K562 (cell line): ENCODE results near the gene SMIM11. TPM values are rescaled to one million over a fixed set of nuclear protein-coding genes. Genes with fewer than 3 reads are reported as not detected.

ENCODE experiments used
- ATAC-seq: fragments of 200-7000 bp; cut with Tn5 transposase; 3 replicates; pipeline ENCODE4 v1.9.1; 2020; ENCODE audit warnings: moderate library complexity
- BruUV-seq: library from RNA; stranded (reverse); fragments of 400-500 nt; replicated peaks from 2 replicates; lab custom pipeline; 2021; lab: Mats Ljungman, UMichigan
- CTCF ChIA-PET: fragments of 300-600 bp; formaldehyde crosslinking; extraction: SDS; loops from one replicate; lab custom pipeline; 2021; ENCODE audit warnings: low intra/inter-chr PET ratio; lab: Yijun Ruan, JAX
- POLR2A ChIA-PET: fragments of 300-600, 350-650 bp; sonication (Branson Sonifier 250); formaldehyde crosslinking; extraction: SDS; loops from one replicate; lab custom pipeline; 2021; ENCODE audit warnings: antibody characterized with exemption, inconsistent platforms; lab: Yijun Ruan, JAX
- DNase-seq, 4 experiments: peaks; one replicate each; pipeline versions ENCODE4 v3.0.0 to v3.0.0-alpha.2; 2011 to 2018; ENCODE audit warnings: low spot score in 3 of 4, mixed read lengths in 3 of 4; ENCODE audit errors: extremely low read depth in 1 of 4
- FAIRE-seq: peaks from 2 replicates; lab custom pipeline; 2011; peaks lifted over from hg19 to GRCh38; lab: Jason Lieb, UNC
- H2AFZ ChIP-seq: 2 replicates; pipeline ENCODE4 v1.6.0; 2011; ENCODE audit warnings: low read depth, low read length, control low read depth, inconsistent platforms
- H3K27ac ChIP-seq: fragments of 200-600 bp; 3 replicates; pipeline ENCODE4 v1.8.0; 2011; ENCODE audit warnings: low read depth, mild to moderate bottlenecking, control low read depth, inconsistent platforms, low read length, moderate library complexity, mixed read lengths; ENCODE audit errors: extremely low read depth
- H3K27me3 ChIP-seq, 2 experiments: fragments of 300-600 bp in 1 of 2; 2 replicates in 1 of 2; 3 replicates in 1 of 2; pipeline versions ENCODE4 v1.6.0 to v1.8.0; 2011; ENCODE audit warnings: inconsistent platforms in 2 of 2, low read length in 2 of 2, mild to moderate bottlenecking in 1 of 2, mixed read lengths in 1 of 2, moderate library complexity in 1 of 2; ENCODE audit not compliant: control insufficient read depth in 2 of 2, insufficient read depth in 2 of 2
- H3K36me3 ChIP-seq: fragments of 300-600 bp; 3 replicates; pipeline ENCODE4 v1.8.0; 2011; ENCODE audit warnings: mild to moderate bottlenecking, low read length, inconsistent platforms; ENCODE audit not compliant: control insufficient read depth, insufficient read depth
- H3K4me1 ChIP-seq, 2 experiments: fragments of 200-600 bp in 1 of 2; replicated peaks in 1 of 2; 2 replicates in 1 of 2; 3 replicates in 1 of 2; pipeline versions ENCODE4 v1.5.1 to v1.8.0; 2011; ENCODE audit warnings: inconsistent platforms in 2 of 2, low read length in 2 of 2, mild to moderate bottlenecking in 1 of 2, mixed read lengths in 1 of 2, moderate library complexity in 1 of 2; ENCODE audit not compliant: control insufficient read depth in 2 of 2, insufficient read depth in 2 of 2
- H3K4me2 ChIP-seq: 2 replicates; pipeline ENCODE4 v1.6.1; 2011; ENCODE audit warnings: low read length, control low read depth, inconsistent platforms, mixed read lengths; ENCODE audit not compliant: insufficient read depth
- H3K4me3 ChIP-seq: fragments of 200-600 bp; sonication (generic), shearing (Covaris generic); 2 replicates; pipeline ENCODE4 v1.5.1; 2016; ENCODE audit warnings: control low read depth, inconsistent platforms
- H3K79me2 ChIP-seq: fragments of 200-600 bp; 3 replicates; pipeline ENCODE4 v1.8.0; 2011; ENCODE audit warnings: low read length, inconsistent platforms; ENCODE audit not compliant: control insufficient read depth, insufficient read depth
- H3K9ac ChIP-seq, 2 experiments: 2 replicates each; pipeline versions ENCODE4 v1.6.0 to v1.6.1; 2011; ENCODE audit warnings: low read depth in 2 of 2, low read length in 2 of 2, control low read depth in 1 of 2, inconsistent platforms in 1 of 2, mild to moderate bottlenecking in 1 of 2, mixed read lengths in 1 of 2; ENCODE audit not compliant: insufficient read depth in 1 of 2
- H3K9me1 ChIP-seq: one replicate; pipeline ENCODE4 v1.6.0; 2011; ENCODE audit warnings: inconsistent platforms, mild to moderate bottlenecking, low read length, moderate library complexity; ENCODE audit not compliant: control insufficient read depth, insufficient read depth
- H3K9me3 ChIP-seq: replicated peaks from 2 replicates; pipeline ENCODE4 v1.5.1; 2011; ENCODE audit warnings: low read depth, low read length, inconsistent platforms; ENCODE audit not compliant: control insufficient read depth, insufficient read depth
- H4K20me1 ChIP-seq: replicated peaks from 2 replicates; pipeline ENCODE4 v1.6.1; 2011; ENCODE audit warnings: low read length, inconsistent platforms, mixed read lengths; ENCODE audit not compliant: control insufficient read depth, insufficient read depth
- CBX5 ChIP-seq: IDR thresholded peaks from 2 replicates; pipeline ENCODE4 v1.6.1; 2014; ENCODE audit warnings: low read depth, borderline replicate concordance
- MTA2 ChIP-seq: fragments of 450-650 bp; IDR thresholded peaks from 2 replicates; pipeline ENCODE4 v1.6.1; 2016; ENCODE audit warnings: low read depth
- MYC ChIP-seq, 2 experiments: fragments of 250-450 bp in 1 of 2; sonication (Bioruptor Pico) in 1 of 2; IDR thresholded peaks; 2 replicates each; pipeline versions ENCODE4 v1.5.1 to v1.6.1; 2012 to 2021; ENCODE audit warnings: low read depth in 2 of 2, borderline replicate concordance in 1 of 2, improper control_type of control experiment in 1 of 2, low read length in 1 of 2, mild to moderate bottlenecking in 1 of 2, moderate library complexity in 1 of 2
- WGBS: fragments of 100-300 bp; shearing (Covaris generic); methylation state at CpG from one replicate; pipeline ENCODE4 v1.1.6; 2016; ENCODE audit warnings: low coverage, mixed read lengths; ENCODE audit not compliant: insufficient coverage; ENCODE audit errors: missing lambda C conversion rate; 5-methylcytosine and 5-hydroxymethylcytosine counted together
- in situ Hi-C: fragments of 300-500 bp; cut with MboI; formaldehyde crosslinking; loops from 4 replicates; pipeline ENCODE4 v1.15.0; 2018; ENCODE audit warnings: inconsistent platforms, mixed read lengths
- intact Hi-C: fragments of 100-400 bp; cut with micrococcal nuclease; formaldehyde crosslinking; loops from 2 replicates; pipeline ENCODE4 v1.14.2; 2022
- polyA plus RNA-seq, 8 experiments: library from polyadenylated mRNA; depleted of rRNA in 4 of 8; stranded (reverse) in 5 of 8; unstranded in 3 of 8; fragments of >200 nt; fragmentation: Nextera tagmentation in 2 of 8; fragmentation: Illumina TruSeq in 1 of 8; extraction: Ambion mirVana in 2 of 8; extraction: Trizol in 1 of 8; gene quantifications; 2 replicates each; pipeline versions ENCODE4 v1.2.1 to v1.2.3, GENCODE V29; 2011 to 2014; ENCODE audit warnings: inconsistent platforms in 1 of 8, missing spikeins in 1 of 8
- total RNA-seq, 7 experiments: library from RNA; depleted of rRNA in 6 of 7; stranded (reverse); fragments of >200 nt in 6 of 7; fragmentation: Illumina TruSeq in 2 of 7; extraction: Trizol in 2 of 7; gene quantifications; 2 replicates each; pipeline versions ENCODE4 v1.2.1 to v1.2.3, GENCODE V29; 2011 to 2021; ENCODE audit warnings: low replicate concordance in 1 of 7
- TF ChIP-seq, protein P1 (sequence below), 2 experiments: fragments of 450-650 bp; formaldehyde crosslinking in 1 of 2; IDR thresholded peaks; 2 replicates each; pipeline versions ENCODE4 v1.4.0 to v1.6.1; 2014 to 2020; ENCODE audit warnings: mild to moderate bottlenecking in 2 of 2, borderline replicate concordance in 1 of 2, low read depth in 1 of 2
- TF ChIP-seq, protein P2 (sequence below): fragments of 450-650 bp; formaldehyde crosslinking; IDR thresholded peaks from 2 replicates; pipeline ENCODE4 v1.4.0; 2020; ENCODE audit warnings: mild to moderate bottlenecking, moderate library complexity
- TF ChIP-seq, protein P3 (sequence below), 2 experiments: IDR thresholded peaks in 1 of 2; conservative IDR thresholded peaks in 1 of 2; 2 replicates each; pipeline ENCODE4 v1.6.1; 2016; ENCODE audit warnings: low read depth in 2 of 2, mild to moderate bottlenecking in 1 of 2, missing compliant biosample characterization in 1 of 2, missing genetic modification characterization in 1 of 2, moderate library complexity in 1 of 2

SMIM11 gene
- total and polyA plus RNA-seq, 9 of the 15 experiments (the other 6 are each of a cell fraction or from before 2014, with no cell fraction given): 3.9 to 113 (median 25.5) TPM

DNA sequence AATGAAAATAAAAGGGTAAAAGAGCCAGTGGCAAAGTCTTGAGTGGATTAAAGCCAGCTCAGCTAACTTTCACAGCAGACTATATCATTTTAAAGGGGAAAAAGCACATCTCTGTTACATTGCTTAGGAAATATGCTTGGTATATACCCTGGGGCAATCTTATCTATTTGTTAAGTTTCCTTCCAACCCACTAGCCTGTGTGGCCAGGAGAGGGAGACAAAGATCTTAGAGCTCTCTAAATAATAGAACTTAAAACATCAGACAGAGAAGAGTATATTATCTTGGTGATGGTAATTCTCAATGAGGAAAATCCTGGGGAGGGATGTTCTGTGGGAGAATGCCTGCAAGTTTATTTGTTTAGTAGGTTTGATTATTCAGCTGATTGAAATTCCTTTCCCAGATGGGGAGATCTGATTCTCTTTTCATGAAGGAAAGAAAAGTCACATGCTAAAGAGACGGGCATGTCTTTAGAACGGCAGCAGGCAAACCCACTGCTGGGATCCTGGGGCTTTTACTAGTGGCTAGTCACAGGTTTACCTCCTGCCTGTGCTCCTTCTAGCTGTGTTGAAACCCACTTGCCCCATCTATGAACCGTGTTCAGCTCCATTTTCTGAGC is 7.9 kb upstream of the SMIM11 start:
- BruUV-seq: no TSS peak
- H3K9me1 ChIP-seq: no peaks in the 10 kb centered on the region
- H2AFZ ChIP-seq: no peak overlapping the region
- POLR2A ChIA-PET: no interaction called here
- 17% methylated on average over 3 of the region's 3 CpGs for WGBS
- no peaks in the 10 kb centered on the region for H3K79me2 ChIP-seq
- DNase-seq (peak in 2 of 4 experiments; percentile 62 to 77), FAIRE-seq (peak; percentile 64), ATAC-seq (peak; percentile 95)
- no peak overlapping the region for H3K27ac ChIP-seq
- H3K9ac ChIP-seq: no peak overlapping the region
- H3K4me2 ChIP-seq: no peak overlapping the region
- in situ Hi-C loops: no loop called here
- no peaks in the 10 kb centered on the region for H3K4me1 ChIP-seq
- H3K27me3 ChIP-seq: peaks cover 5 to 7% of the 10 kb centered on the region in 2 experiments; a peak in 3 of 5 replicates
- CTCF ChIA-PET: interaction anchor here (0.5 to 1.7 kb wide), 5 partner anchors 236 to 1573 kb away, joined by 3 to 11 read pairs (median 3); no protein-coding TSS in a partner anchor
- no peaks in the 10 kb centered on the region for H3K36me3 ChIP-seq
- no peaks in the 10 kb centered on the region for H4K20me1 ChIP-seq
- no peaks in the 10 kb centered on the region for H3K9me3 ChIP-seq
- no peak overlapping the region for H3K4me3 ChIP-seq
- intact Hi-C loops: no loop called here
- TF ChIP-seq MTA2 (no peak), MYC (IDR thresholded peaks at IDR 0.05; ENCODE audit: low read depth, low read length) (0 out of 2 replicates have a peak, but pooled peaks have one; percentile 34), MYC (CRISPR knock-in tag; IDR thresholded peaks at IDR 0.05; ENCODE audit: borderline replicate concordance, low read depth) (no peak), CBX5 (no peak)
- TF ChIP-seq, protein P1, sequence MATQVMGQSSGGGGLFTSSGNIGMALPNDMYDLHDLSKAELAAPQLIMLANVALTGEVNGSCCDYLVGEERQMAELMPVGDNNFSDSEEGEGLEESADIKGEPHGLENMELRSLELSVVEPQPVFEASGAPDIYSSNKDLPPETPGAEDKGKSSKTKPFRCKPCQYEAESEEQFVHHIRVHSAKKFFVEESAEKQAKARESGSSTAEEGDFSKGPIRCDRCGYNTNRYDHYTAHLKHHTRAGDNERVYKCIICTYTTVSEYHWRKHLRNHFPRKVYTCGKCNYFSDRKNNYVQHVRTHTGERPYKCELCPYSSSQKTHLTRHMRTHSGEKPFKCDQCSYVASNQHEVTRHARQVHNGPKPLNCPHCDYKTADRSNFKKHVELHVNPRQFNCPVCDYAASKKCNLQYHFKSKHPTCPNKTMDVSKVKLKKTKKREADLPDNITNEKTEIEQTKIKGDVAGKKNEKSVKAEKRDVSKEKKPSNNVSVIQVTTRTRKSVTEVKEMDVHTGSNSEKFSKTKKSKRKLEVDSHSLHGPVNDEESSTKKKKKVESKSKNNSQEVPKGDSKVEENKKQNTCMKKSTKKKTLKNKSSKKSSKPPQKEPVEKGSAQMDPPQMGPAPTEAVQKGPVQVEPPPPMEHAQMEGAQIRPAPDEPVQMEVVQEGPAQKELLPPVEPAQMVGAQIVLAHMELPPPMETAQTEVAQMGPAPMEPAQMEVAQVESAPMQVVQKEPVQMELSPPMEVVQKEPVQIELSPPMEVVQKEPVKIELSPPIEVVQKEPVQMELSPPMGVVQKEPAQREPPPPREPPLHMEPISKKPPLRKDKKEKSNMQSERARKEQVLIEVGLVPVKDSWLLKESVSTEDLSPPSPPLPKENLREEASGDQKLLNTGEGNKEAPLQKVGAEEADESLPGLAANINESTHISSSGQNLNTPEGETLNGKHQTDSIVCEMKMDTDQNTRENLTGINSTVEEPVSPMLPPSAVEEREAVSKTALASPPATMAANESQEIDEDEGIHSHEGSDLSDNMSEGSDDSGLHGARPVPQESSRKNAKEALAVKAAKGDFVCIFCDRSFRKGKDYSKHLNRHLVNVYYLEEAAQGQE (IDR thresholded peaks at IDR 0.05; ENCODE audit: borderline replicate concordance): peak; percentile 35; the same call in 1 of the 2 replicates
- TF ChIP-seq, protein P1 (CRISPR knock-in tag; IDR thresholded peaks at IDR 0.05; ENCODE audit: low read depth): no peak
- TF ChIP-seq, protein P2, sequence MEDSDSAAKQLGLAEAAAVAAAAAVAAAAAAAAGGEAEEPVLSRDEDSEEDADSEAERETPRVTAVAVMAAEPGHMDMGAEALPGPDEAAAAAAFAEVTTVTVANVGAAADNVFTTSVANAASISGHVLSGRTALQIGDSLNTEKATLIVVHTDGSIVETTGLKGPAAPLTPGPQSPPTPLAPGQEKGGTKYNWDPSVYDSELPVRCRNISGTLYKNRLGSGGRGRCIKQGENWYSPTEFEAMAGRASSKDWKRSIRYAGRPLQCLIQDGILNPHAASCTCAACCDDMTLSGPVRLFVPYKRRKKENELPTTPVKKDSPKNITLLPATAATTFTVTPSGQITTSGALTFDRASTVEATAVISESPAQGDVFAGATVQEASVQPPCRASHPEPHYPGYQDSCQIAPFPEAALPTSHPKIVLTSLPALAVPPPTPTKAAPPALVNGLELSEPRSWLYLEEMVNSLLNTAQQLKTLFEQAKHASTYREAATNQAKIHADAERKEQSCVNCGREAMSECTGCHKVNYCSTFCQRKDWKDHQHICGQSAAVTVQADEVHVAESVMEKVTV: peak; percentile 55
- TF ChIP-seq, protein P3, sequence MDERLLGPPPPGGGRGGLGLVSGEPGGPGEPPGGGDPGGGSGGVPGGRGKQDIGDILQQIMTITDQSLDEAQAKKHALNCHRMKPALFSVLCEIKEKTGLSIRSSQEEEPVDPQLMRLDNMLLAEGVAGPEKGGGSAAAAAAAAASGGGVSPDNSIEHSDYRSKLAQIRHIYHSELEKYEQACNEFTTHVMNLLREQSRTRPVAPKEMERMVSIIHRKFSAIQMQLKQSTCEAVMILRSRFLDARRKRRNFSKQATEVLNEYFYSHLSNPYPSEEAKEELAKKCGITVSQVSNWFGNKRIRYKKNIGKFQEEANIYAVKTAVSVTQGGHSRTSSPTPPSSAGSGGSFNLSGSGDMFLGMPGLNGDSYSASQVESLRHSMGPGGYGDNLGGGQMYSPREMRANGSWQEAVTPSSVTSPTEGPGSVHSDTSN (CRISPR knock-in tag; IDR thresholded peaks at IDR 0.05; ENCODE audit: low read depth): no peak
- TF ChIP-seq, protein P3 (tag; conservative IDR thresholded peaks at IDR 0.05; ENCODE audit: low read depth): 0 out of 2 replicates have a peak, but pooled peaks have one; percentile 11
